Stimulated activated CD4-positive, alpha-beta T cell treated with anti-CD3 and anti-CD28 coated beads, TNF-alpha, amount 100 ng/mL, for 48 hours (primary cell): Measurements from ENCODE around the gene SNAP25.

Source experiments
- DNase-seq, 3 donors: peaks; one replicate each; pipeline ENCODE4 v3.0.0-alpha.2; 2020; ENCODE audit warnings: low read depth in 3 of 3

SNAP25 gene

GRCh38 chr20:10218536-10219451 lies at the start of gene SNAP25:
SNAP25 (plus strand) TSS chr20:10218830; CDS start chr20:10275492, 56,662 bp downstream.
- peak in 1 of 3 donors; percentile 29 for DNase-seq

- no peak for DNase-seq
Observed at GRCh38 chr20:10169752-10170151, 48.9 kb upstream of the SNAP25 start.

- no peak for DNase-seq
Observed at GRCh38 chr20:10170261-10170660, 48.4 kb upstream of the SNAP25 start.

GRCh38 chr20:10171864-10172751 lies 46.5 kb upstream of the SNAP25 start:
- DNase-seq: peak in 2 of 3 donors; percentile 7 to 16

- no peak for DNase-seq
Observed at GRCh38 chr20:10172998-10173655, 45.5 kb upstream of the SNAP25 start.

GRCh38 chr20:10174400-10174799 lies 44.2 kb upstream of the SNAP25 start:
- DNase-seq: no peak

GRCh38 chr20:10177326-10177725 lies 41.3 kb upstream of the SNAP25 start:
- no peak for DNase-seq

- DNase-seq: no peak
Observed at GRCh38 chr20:10178091-10178490, 40.5 kb upstream of the SNAP25 start.

- no peak for DNase-seq
Observed at GRCh38 chr20:10178727-10179313, 39.8 kb upstream of the SNAP25 start.

- DNase-seq: no peak
Observed at GRCh38 chr20:10179574-10180298, 38.9 kb upstream of the SNAP25 start.

GRCh38 chr20:10180651-10181235 lies 37.9 kb upstream of the SNAP25 start:
- no peak for DNase-seq

- DNase-seq: no peak
Observed at GRCh38 chr20:10185741-10186558, 32.7 kb upstream of the SNAP25 start.

- no peak for DNase-seq
Observed at GRCh38 chr20:10190456-10190855, 28.2 kb upstream of the SNAP25 start.

GRCh38 chr20:10192171-10192570 lies 26.5 kb upstream of the SNAP25 start:
- DNase-seq: no peak

GRCh38 chr20:10194166-10194565 lies 24.5 kb upstream of the SNAP25 start:
- DNase-seq: no peak

GRCh38 chr20:10200330-10200729 lies 18.3 kb upstream of the SNAP25 start:
- no peak for DNase-seq

- no peak for DNase-seq
Observed at GRCh38 chr20:10201321-10201870, 17.2 kb upstream of the SNAP25 start.

- no peak for DNase-seq
Observed at GRCh38 chr20:10209091-10209490, 9.5 kb upstream of the SNAP25 start.

- DNase-seq: no peak
Observed at GRCh38 chr20:10213526-10213925, 5.1 kb upstream of the SNAP25 start.
